Liver (tissue), 9 donors: Measurements from ENCODE around the gene COPS9. TPM values are rescaled to one million over a fixed set of nuclear protein-coding genes. Genes with fewer than 3 reads are reported as not detected.

Source experiments
- DNase-seq: peaks from one replicate; pipeline ENCODE4 v3.0.0-alpha.2; 2017; ENCODE audit warnings: low spot score
- H3K27ac ChIP-seq, 2 donors: one replicate each; pipeline ENCODE4 v1.7.0; 2013; ENCODE audit warnings: inconsistent platforms in 2 of 2, low read length in 2 of 2, control low read depth in 1 of 2, low read depth in 1 of 2, mild to moderate bottlenecking in 1 of 2
- H3K27me3 ChIP-seq, 4 donors: one replicate each; pipeline versions ENCODE4 v1.6.1 to v1.7.0; 2013; ENCODE audit warnings: low read length in 3 of 4, inconsistent platforms in 1 of 4, mild to moderate bottlenecking in 1 of 4, moderate library complexity in 1 of 4; ENCODE audit not compliant: control insufficient read depth in 4 of 4, insufficient read depth in 4 of 4
- H3K36me3 ChIP-seq, 4 donors: one replicate each; pipeline versions ENCODE4 v1.6.1 to v1.7.0; 2013; ENCODE audit warnings: low read length in 3 of 4, mild to moderate bottlenecking in 3 of 4, low read depth in 1 of 4, moderate library complexity in 1 of 4; ENCODE audit not compliant: control insufficient read depth in 4 of 4, insufficient read depth in 3 of 4
- H3K4me1 ChIP-seq, 4 donors: one replicate each; pipeline versions ENCODE4 v1.6.1 to v1.7.0; 2013; ENCODE audit warnings: low read length in 3 of 4, mild to moderate bottlenecking in 3 of 4, moderate library complexity in 1 of 4; ENCODE audit not compliant: control insufficient read depth in 4 of 4, insufficient read depth in 4 of 4
- H3K4me3 ChIP-seq, 3 donors: one replicate each; pipeline versions ENCODE4 v1.6.1 to v1.7.0; 2013; ENCODE audit warnings: low read length in 3 of 3, control low read depth in 1 of 3, low read depth in 1 of 3, mild to moderate bottlenecking in 1 of 3
- H3K9ac ChIP-seq, 2 donors: one replicate each; pipeline ENCODE4 v1.7.0; 2013; ENCODE audit warnings: low read length in 2 of 2, mild to moderate bottlenecking in 2 of 2, moderate library complexity in 2 of 2, control low read depth in 1 of 2, low read depth in 1 of 2
- H3K9me3 ChIP-seq, 4 donors: one replicate each; pipeline versions ENCODE4 v1.6.1 to v1.7.0; 2013; ENCODE audit warnings: low read length in 3 of 4; ENCODE audit not compliant: control insufficient read depth in 4 of 4
- EGR1 ChIP-seq, 2 donors: IDR thresholded peaks; 2 replicates each; pipeline ENCODE4 v1.6.1; 2016 to 2018; ENCODE audit warnings: antibody characterized with exemption in 2 of 2, low read depth in 2 of 2
- FOXA1 ChIP-seq: IDR thresholded peaks from 2 replicates; pipeline ENCODE4 v1.6.1; 2016; ENCODE audit warnings: antibody characterized with exemption
- FOXA2 ChIP-seq: IDR thresholded peaks from 2 replicates; pipeline ENCODE4 v1.6.1; 2016; ENCODE audit warnings: antibody characterized with exemption
- GABPA ChIP-seq, 2 donors: IDR thresholded peaks in 1 of 2; conservative IDR thresholded peaks in 1 of 2; 2 replicates each; pipeline ENCODE4 v1.6.1; 2016; ENCODE audit warnings: antibody characterized with exemption in 2 of 2, mild to moderate bottlenecking in 1 of 2, moderate library complexity in 1 of 2
- HNF4A ChIP-seq, 2 donors: conservative IDR thresholded peaks; 2 replicates each; pipeline ENCODE4 v1.6.1; 2016; ENCODE audit warnings: antibody characterized with exemption in 2 of 2, mild to moderate bottlenecking in 2 of 2
- NR2F2 ChIP-seq: IDR thresholded peaks from 2 replicates; pipeline ENCODE4 v1.6.1; 2016; ENCODE audit warnings: antibody characterized with exemption
- RAD21 ChIP-seq, 2 donors: IDR thresholded peaks; 2 replicates each; pipeline ENCODE4 v1.6.1; 2016; ENCODE audit warnings: antibody characterized with exemption in 2 of 2, mild to moderate bottlenecking in 2 of 2
- RXRA ChIP-seq, 2 donors: IDR thresholded peaks; 2 replicates each; pipeline ENCODE4 v1.6.1; 2017 to 2018; ENCODE audit warnings: antibody characterized with exemption in 2 of 2, mild to moderate bottlenecking in 1 of 2
- TAF1 ChIP-seq: conservative IDR thresholded peaks from 2 replicates; pipeline ENCODE4 v1.6.1; 2016; ENCODE audit warnings: antibody characterized with exemption, mild to moderate bottlenecking
- YY1 ChIP-seq: IDR thresholded peaks from 2 replicates; pipeline ENCODE4 v1.6.1; 2016; ENCODE audit warnings: antibody characterized with exemption, mild to moderate bottlenecking
- WGBS: extraction: QIAGEN DNeasy Blood & Tissue Kit; methylation state at CpG from one replicate; pipeline ENCODE4 v1.1.7; 2013; 5-methylcytosine and 5-hydroxymethylcytosine counted together
- polyA plus RNA-seq, 2 donors: library from polyadenylated mRNA; stranded (reverse) in 1 of 2; unstranded in 1 of 2; fragments of 200-250 nt in 1 of 2; fragments of >200 nt in 1 of 2; fragmentation: Nextera tagmentation in 1 of 2; extraction: Ambion mirVana in 1 of 2; gene quantifications; one replicate each; pipeline versions ENCODE4 v1.2.1 to v1.2.3, GENCODE V29; 2013 to 2015
- total RNA-seq, 2 donors: library from RNA; depleted of rRNA; stranded (reverse); fragments of >200 nt; gene quantifications; one replicate each; pipeline ENCODE4 v1.2.3, GENCODE V29; 2014
- TF ChIP-seq, protein P1 (sequence below): IDR thresholded peaks from 2 replicates; pipeline ENCODE4 v1.6.1; 2016; ENCODE audit warnings: antibody characterized with exemption, mild to moderate bottlenecking
- donor health status: healthy.
- donor health status: healthy.
- donor health status: healthy.
- donor health status: healthy.
- donor health status: healthy.

The COPS9 gene
- total and polyA plus RNA-seq, 4 donors: 12.9 to 138 (median 79.6) TPM

DNA sequence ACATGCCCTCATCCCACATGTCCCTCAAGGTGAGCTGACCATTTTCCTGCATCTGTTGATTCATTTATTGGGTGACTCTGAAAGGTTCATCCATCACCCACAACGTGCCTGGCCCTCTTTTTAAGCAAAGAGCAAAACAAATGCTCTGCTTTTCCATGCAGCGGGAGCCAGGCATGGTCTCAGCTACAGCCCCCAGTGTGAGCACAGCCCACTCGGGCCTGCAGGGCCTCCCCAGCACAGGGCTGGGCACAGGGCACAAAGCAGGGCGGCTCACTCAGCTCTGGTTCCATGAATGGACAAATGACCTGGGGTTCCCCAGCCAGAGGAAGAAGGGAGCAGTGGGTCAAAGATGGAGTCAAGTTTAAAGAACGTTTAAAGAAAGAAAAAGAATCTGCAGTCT lies 28.5 kb upstream of the COPS9 start:
- TF ChIP-seq NR2F2 (no peak), EGR1 (IDR thresholded peaks at IDR 0.05; ENCODE audit: low read depth in 2 of 2) (no peak), GABPA (IDR thresholded peaks at IDR 0.05 in 1 of 2, conservative IDR thresholded peaks at IDR 0.05 in 1 of 2) (no peak), TAF1 (no peak), HNF4A (conservative IDR thresholded peaks at IDR 0.05) (no peak), FOXA2 (no peak), FOXA1 (no peak), RAD21 (IDR thresholded peaks at IDR 0.05) (no peak), YY1 (no peak)
- WGBS: 66% methylated on average over 5 of the region's 5 CpGs
- no peak for DNase-seq
- Histone ChIP-seq H3K27ac (no peak overlapping the region), H3K27me3 (no peaks in the 10 kb centered on the region), H3K4me3 (no peak overlapping the region), H3K36me3 (no peaks in the 10 kb centered on the region), H3K9ac (no peak overlapping the region), H3K9me3 (no peaks in the 10 kb centered on the region), H3K4me1 (no peaks in the 10 kb centered on the region)

DNA sequence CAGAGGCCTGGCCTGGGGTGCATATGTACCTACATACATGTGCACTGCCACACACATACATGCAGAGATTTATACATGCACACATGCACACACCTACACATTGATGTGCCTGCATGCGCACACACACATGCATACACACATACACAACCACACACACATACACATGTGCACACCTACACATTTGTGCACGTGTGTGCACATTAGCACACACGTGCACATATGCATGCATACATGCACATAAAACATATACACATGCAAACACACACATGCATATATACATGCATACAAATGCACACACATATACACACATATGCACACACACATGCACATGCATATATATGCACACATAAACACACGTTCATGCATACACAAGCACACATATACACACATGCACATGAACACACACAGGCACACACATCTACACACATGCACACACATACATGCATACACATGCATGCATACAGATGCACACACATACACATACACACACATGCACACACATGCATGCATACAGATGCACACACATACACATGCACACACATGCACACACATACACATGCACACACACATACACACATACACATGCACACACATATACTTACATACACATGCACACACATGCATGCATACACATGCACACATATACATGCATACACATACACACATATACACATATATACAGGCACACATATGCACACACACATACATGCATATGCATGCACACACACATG lies 27.9 kb upstream of the COPS9 start:
- TF ChIP-seq GABPA (IDR thresholded peaks at IDR 0.05 in 1 of 2, conservative IDR thresholded peaks at IDR 0.05 in 1 of 2): no peak
- Histone ChIP-seq H3K27ac (no peak overlapping the region), H3K4me3 (no peak overlapping the region), H3K27me3 (no peaks in the 10 kb centered on the region), H3K9me3 (no peaks in the 10 kb centered on the region), H3K4me1 (no peaks in the 10 kb centered on the region), H3K9ac (no peak overlapping the region), H3K36me3 (no peaks in the 10 kb centered on the region)
- no peak for DNase-seq
- WGBS: 79% methylated on average over 4 of the region's 4 CpGs

DNA sequence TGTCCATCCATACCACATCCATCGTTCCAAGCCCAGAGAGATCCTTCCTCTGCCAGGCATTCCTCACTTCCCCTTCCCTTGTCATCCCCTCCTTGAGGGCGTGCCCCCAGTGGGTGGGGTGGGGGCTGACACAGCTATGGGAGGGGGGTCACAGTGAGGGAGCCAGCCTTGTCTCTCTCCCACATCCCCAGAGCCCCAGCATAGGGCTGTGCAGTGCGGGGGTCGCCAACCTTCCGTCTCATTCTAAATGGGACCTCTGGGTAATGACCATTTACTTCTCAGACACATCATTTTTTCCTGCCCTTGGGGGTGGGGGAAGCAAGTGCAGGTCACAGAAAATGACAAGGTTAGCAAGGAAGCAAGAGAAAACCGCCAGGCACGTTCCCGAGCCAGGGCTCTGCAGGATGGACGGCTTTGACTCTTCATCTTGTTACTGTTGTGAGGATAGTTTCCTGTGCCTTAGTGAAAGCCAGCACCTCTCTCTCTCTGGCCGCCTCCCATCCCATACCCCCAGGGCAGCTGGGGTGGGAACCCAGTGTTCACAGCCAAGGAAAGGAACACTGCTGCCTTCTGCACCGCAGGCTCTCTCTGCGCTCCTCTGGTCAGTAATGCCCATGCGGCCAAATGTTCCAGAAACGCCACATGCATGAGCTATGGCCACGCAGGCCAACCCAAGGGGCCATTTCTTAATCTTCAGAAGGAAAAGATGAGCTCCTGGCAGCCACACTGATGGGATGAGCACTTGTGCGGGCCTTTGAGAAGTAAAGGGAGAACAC lies 27.0 kb upstream of the COPS9 start:
- Histone ChIP-seq H3K27me3 (no peaks in the 10 kb centered on the region), H3K27ac (no peak overlapping the region), H3K4me1 (no peaks in the 10 kb centered on the region), H3K36me3 (no peaks in the 10 kb centered on the region), H3K9me3 (no peaks in the 10 kb centered on the region), H3K9ac (no peak overlapping the region), H3K4me3 (no peak overlapping the region)
- TF ChIP-seq RXRA (IDR thresholded peaks at IDR 0.05) (no peak), EGR1 (IDR thresholded peaks at IDR 0.05; ENCODE audit: low read depth in 2 of 2) (no peak), FOXA2 (no peak), FOXA1 (no peak), NR2F2 (no peak), TAF1 (no peak), YY1 (no peak), HNF4A (conservative IDR thresholded peaks at IDR 0.05) (no peak), GABPA (IDR thresholded peaks at IDR 0.05 in 1 of 2, conservative IDR thresholded peaks at IDR 0.05 in 1 of 2) (no peak)
- TF ChIP-seq, protein P1, sequence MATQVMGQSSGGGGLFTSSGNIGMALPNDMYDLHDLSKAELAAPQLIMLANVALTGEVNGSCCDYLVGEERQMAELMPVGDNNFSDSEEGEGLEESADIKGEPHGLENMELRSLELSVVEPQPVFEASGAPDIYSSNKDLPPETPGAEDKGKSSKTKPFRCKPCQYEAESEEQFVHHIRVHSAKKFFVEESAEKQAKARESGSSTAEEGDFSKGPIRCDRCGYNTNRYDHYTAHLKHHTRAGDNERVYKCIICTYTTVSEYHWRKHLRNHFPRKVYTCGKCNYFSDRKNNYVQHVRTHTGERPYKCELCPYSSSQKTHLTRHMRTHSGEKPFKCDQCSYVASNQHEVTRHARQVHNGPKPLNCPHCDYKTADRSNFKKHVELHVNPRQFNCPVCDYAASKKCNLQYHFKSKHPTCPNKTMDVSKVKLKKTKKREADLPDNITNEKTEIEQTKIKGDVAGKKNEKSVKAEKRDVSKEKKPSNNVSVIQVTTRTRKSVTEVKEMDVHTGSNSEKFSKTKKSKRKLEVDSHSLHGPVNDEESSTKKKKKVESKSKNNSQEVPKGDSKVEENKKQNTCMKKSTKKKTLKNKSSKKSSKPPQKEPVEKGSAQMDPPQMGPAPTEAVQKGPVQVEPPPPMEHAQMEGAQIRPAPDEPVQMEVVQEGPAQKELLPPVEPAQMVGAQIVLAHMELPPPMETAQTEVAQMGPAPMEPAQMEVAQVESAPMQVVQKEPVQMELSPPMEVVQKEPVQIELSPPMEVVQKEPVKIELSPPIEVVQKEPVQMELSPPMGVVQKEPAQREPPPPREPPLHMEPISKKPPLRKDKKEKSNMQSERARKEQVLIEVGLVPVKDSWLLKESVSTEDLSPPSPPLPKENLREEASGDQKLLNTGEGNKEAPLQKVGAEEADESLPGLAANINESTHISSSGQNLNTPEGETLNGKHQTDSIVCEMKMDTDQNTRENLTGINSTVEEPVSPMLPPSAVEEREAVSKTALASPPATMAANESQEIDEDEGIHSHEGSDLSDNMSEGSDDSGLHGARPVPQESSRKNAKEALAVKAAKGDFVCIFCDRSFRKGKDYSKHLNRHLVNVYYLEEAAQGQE: no peak
- no peak for DNase-seq
- WGBS: 78% methylated on average over 16 of the region's 16 CpGs
